Colonic mucosa (tissue), 4 donors: Measurements from ENCODE around the gene NUBPL. TPM values are rescaled to one million over a fixed set of nuclear protein-coding genes. Genes with fewer than 3 reads are reported as not detected.
"Not testable (repeated sequence)": the region's sequence is repeated elsewhere in the genome, so short reads cannot be mapped to it uniquely, and the experiment has no call there.

Experiments used
- DNase-seq: peaks from one replicate; pipeline ENCODE4 v3.0.0-alpha.2; 2020
- H3K27ac ChIP-seq: fragments of 200-600 bp; one replicate; pipeline ENCODE4 v1.8.0; 2021
- H3K27me3 ChIP-seq: fragments of 200-600 bp; one replicate; pipeline ENCODE4 v1.8.0; 2021
- H3K36me3 ChIP-seq: fragments of 200-600 bp; one replicate; pipeline ENCODE4 v1.8.0; 2021
- H3K4me1 ChIP-seq: fragments of 200-600 bp; one replicate; pipeline ENCODE4 v1.8.0; 2021; ENCODE audit warnings: mild to moderate bottlenecking
- H3K4me3 ChIP-seq: fragments of 200-600 bp; one replicate; pipeline ENCODE4 v1.8.0; 2021
- H3K9ac ChIP-seq, 2 donors: one replicate each; pipeline ENCODE4 v1.7.0; 2013; ENCODE audit warnings: control low read depth in 2 of 2, low read depth in 2 of 2, low read length in 2 of 2
- H3K9me3 ChIP-seq: fragments of 200-600 bp; one replicate; pipeline ENCODE4 v1.8.0; 2021
- CTCF ChIP-seq: fragments of 200-600 bp; IDR thresholded peaks from one replicate; pipeline ENCODE4 v1.8.0; 2022; ENCODE audit warnings: antibody characterized with exemption, mild to moderate bottlenecking
- intact Hi-C: fragments of 100-400 bp; cut with DNase I; formaldehyde crosslinking; loops from one replicate; pipeline ENCODE4 v1.14.1; 2022
- total RNA-seq, 2 donors: library from RNA; stranded (reverse); fragmentation: NEBNext Ultra II Directional in 1 of 2; extraction: Animal tissue kit (Norgen Biotek cat#: 25700) in 1 of 2; gene quantifications; one replicate each; pipeline ENCODE4 v1.2.1, GENCODE V29; 2021
- donor health status: healthy.
- donor health status: DM: no; HTN: no; CAD: no.
- donor health status: DM: no; HTN: no; CAD: no.

NUBPL gene
- total RNA-seq, 2 donors from 2014 or later, result 13.3 to 14.0 TPM

GRCh38 chr14:31611778-31612433 lies 50.7 kb downstream of the NUBPL start:
- intact Hi-C loops, result no loop called here
- no peak overlapping the region for H3K27ac ChIP-seq
- no peak for DNase-seq

GRCh38 chr14:31613188-31613587 lies 52.0 kb downstream of the NUBPL start:
- no peak overlapping the region for H3K9ac ChIP-seq
- H3K4me1 ChIP-seq, result no peaks in the 10 kb centered on the region
- no peaks in the 10 kb centered on the region for H3K27me3 ChIP-seq
- no peaks in the 10 kb centered on the region for H3K9me3 ChIP-seq
- no peak overlapping the region for H3K4me3 ChIP-seq
- DNase-seq, result no peak
- TF ChIP-seq CTCF, result no peak
- no peak overlapping the region for H3K27ac ChIP-seq
- no peaks in the 10 kb centered on the region for H3K36me3 ChIP-seq
- intact Hi-C loops, result no loop called here

More at GRCh38 chr14:31611778-31612433, 50.7 kb downstream of the NUBPL start:
- no peak overlapping the region for H3K9ac ChIP-seq
- H3K4me3 ChIP-seq, result no peak overlapping the region
- no peaks in the 10 kb centered on the region for H3K36me3 ChIP-seq
- no peaks in the 10 kb centered on the region for H3K27me3 ChIP-seq
- TF ChIP-seq CTCF, result no peak
- no peaks in the 10 kb centered on the region for H3K4me1 ChIP-seq
- H3K9me3 ChIP-seq, result no peaks in the 10 kb centered on the region

- H3K9me3 ChIP-seq, H3K36me3 ChIP-seq, H3K27me3 ChIP-seq, H3K4me1 ChIP-seq, H3K4me3 ChIP-seq, H3K27ac ChIP-seq, H3K9ac ChIP-seq, DNase-seq, intact Hi-C loops: not testable (repeated sequence)
These were observed 57.7 kb downstream of the NUBPL start for GRCh38 chr14:31618884-31619283.

GRCh38 chr14:31619440-31619839 lies 58.2 kb downstream of the NUBPL start:
- Histone ChIP-seq H3K36me3 (no peaks in the 10 kb centered on the region), H3K27ac (no peak overlapping the region), H3K9me3 (no peaks in the 10 kb centered on the region), H3K4me1 (no peaks in the 10 kb centered on the region), H3K4me3 (no peak overlapping the region), H3K9ac (no peak overlapping the region), H3K27me3 (no peaks in the 10 kb centered on the region)
- TF ChIP-seq CTCF, result no peak
- no peak for DNase-seq
- intact Hi-C loops, result no loop called here

GRCh38 chr14:31620898-31621297 lies 59.7 kb downstream of the NUBPL start:
- DNase-seq, H3K27me3 ChIP-seq, H3K9me3 ChIP-seq, H3K36me3 ChIP-seq, intact Hi-C loops, H3K4me1 ChIP-seq, H3K9ac ChIP-seq, H3K4me3 ChIP-seq, H3K27ac ChIP-seq: not testable (repeated sequence)

- DNase-seq, result no peak
- Histone ChIP-seq H3K27ac (no peak overlapping the region), H3K36me3 (no peaks in the 10 kb centered on the region), H3K4me3 (no peak overlapping the region), H3K27me3 (no peaks in the 10 kb centered on the region), H3K9ac (no peak overlapping the region), H3K4me1 (no peaks in the 10 kb centered on the region), H3K9me3 (no peaks in the 10 kb centered on the region)
- TF ChIP-seq CTCF, result no peak
- intact Hi-C loops, result no loop called here
These were observed 60.9 kb downstream of the NUBPL start for GRCh38 chr14:31622060-31622459.

GRCh38 chr14:31652900-31653299 lies 91.7 kb downstream of the NUBPL start:
- DNase-seq, H3K27ac ChIP-seq, H3K4me3 ChIP-seq, H3K4me1 ChIP-seq, H3K9me3 ChIP-seq, H3K27me3 ChIP-seq, intact Hi-C loops, H3K36me3 ChIP-seq, H3K9ac ChIP-seq: not testable (repeated sequence)
